GM18907 (cell line): ENCODE data around the gene PSMC5.
"Not testable (repeated sequence)": the region's sequence is repeated elsewhere in the genome, so short reads cannot be mapped to it uniquely, and the experiment has no call there.

Source experiments
- ATAC-seq: cut with Tn5 transposase; IDR thresholded peaks from one replicate; pipeline ENCODE4 v1.9.1; 2021; ENCODE audit warnings: mild to moderate bottlenecking, moderate library complexity; ENCODE audit not compliant: unreplicated experiment

PSMC5 gene

DNA sequence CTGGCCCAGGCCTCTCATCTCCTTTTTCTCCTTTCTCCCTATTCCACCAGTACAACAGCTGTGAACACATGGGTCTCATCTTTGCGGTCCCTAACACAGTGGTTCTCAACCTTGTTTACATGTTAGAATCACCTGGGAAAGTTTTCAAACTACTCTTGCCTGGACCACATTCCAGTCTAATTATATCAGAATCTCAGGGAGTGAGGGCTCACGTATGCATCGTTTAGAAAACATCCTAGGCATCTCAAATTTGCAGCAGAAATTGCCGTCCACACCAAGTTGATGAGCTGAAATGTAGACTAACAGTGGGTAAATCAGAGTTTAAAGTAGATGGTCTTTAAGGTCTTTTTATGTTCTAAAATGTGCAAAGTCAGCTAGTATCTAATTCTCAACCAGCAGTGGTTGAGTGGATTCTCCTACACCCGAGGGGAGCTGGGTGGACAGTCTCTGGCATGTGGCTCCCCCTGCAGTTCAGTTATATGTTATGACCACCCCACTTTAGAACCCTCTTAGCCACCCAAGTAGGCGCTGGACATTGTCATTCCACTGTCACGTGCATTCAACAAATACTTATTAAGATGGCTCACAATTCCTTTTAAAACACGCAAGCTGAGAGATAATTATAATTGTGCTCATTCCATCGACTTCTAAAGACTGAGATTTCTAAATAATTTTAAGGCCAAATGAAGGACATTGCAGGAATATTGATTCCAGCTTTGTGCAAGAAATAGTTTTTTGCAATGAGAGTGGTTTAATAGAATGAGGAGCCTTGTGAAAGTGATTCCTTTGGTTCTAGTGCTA is 42.5 kb downstream of the PSMC5 start:
- ATAC-seq = not testable (repeated sequence)

DNA sequence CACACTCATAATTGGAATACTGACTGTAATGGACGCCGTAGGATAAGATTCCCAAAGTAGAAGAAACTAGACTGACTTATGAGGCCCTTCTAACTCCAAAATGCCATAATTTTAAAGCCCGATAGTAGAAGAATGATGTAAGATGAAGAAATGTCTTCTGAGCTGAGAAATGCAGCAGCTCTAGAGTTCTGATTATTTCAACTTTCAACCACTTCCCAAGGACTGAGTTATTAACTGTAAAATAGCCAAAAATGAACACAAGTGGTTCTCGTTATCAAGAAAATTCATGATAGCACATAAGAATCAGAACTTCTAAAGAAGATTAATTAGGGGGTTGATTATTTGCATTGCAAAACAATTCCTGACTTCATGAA is 43.0 kb downstream of the PSMC5 start:
- not testable (repeated sequence) for ATAC-seq

DNA sequence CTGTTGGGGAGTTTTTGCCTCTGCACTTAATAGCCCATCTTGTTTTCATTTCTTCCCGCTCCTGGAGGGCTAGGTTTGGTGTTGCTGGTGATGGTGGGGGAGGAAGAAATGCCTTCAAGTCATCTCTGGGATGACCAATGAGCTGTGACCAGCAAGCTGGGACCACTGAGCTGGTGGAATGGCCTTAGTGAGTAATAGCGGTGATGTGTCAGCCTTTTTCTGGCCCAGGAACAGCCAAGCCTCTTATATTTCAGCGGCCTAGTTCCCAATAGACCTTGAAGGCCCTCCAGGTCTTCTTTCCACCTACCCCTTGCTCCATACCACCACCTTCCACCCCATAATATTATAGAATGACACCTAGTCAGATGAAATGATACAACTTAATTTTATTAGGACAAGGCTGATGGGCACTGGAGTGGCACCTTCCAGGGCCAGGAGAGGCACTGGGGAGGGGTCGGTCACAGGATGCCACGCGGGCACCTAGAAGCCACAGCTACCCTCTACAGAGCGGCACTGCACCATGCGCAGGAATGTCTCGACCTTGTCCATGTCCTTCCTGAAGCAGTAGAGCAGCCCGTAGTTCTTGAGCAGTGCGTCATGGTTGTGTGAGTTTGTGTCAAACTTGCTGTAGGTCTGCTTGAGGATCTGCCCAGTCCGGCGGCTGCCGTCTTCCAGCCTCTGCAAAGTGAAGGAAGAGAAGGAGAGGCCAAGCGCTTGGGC is 44.6 kb downstream of the PSMC5 start:
- ATAC-seq = not testable (repeated sequence)

DNA sequence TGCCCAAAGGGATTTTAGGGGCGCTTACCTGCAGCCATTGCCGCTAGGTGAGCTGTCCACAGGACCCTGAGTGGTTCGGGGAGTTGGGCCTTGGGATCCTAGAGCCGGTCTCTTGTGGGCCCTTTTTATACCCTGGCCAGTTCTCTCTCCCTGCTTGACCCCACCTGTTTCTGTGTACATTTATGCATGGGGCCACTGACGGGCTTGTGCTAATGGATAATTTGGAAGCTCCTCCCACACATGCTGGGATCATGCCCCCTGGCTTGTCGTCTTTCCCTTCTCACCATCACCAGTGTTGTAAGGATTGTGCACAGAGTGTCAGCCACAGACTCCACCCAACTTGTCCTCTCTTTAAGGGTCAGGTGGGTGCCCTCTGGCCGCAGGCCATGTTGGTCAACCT is 46.3 kb downstream of the PSMC5 start, which contains the start of gene CSH2:
TSS of gene CSH2 (minus strand) at position 101 of the 400 bp plus-strand sequence. CDS start at position 38, 63 bp downstream.
- not testable (repeated sequence) for ATAC-seq

DNA sequence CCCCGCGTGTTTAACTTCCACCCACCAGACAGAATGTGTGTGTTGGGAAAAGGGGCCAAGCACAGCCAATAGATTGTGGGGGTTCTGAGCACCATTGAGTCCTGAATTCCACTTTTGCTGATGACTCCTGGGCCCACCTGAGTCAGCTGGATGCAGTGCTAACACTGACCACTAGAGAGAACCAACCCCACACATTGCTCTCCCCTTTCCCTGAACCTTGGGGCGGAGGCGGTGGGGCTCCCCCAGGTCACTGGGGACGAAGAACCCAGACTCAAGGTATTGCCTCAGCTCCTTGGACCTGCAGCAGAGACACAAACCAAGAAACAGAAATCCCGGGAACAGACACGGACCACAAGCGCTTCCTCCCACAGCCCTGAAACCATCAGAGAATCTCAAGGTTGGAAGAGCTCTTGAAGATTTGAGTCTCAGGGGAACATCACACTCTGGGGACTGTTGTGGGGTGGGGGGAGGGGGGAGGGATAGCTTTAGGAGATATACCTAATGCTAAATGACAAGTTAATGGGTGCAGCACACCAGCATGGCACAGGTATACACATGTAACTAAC is 46.9 kb downstream of the PSMC5 start:
- not testable (repeated sequence) for ATAC-seq

DNA sequence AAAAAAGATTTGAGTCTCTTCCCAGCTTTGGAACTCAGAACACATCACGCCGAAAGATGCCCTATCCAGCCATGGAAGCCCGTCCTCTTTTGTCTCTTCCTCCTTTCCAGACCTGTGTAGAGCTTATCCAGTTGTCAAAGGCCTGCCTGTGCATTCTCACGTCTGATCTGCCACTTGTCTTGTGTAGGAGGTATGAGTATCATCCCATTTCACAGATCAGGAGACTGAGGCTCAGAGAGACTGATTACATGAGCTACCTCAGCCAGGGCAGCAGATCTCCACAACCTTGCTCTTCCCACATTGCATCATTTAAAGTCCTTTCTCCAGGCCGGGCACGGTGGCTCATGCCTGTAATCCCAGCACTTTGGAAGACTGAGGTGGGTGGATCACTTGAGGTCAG is 47.5 kb downstream of the PSMC5 start:
- ATAC-seq = not testable (repeated sequence)

DNA sequence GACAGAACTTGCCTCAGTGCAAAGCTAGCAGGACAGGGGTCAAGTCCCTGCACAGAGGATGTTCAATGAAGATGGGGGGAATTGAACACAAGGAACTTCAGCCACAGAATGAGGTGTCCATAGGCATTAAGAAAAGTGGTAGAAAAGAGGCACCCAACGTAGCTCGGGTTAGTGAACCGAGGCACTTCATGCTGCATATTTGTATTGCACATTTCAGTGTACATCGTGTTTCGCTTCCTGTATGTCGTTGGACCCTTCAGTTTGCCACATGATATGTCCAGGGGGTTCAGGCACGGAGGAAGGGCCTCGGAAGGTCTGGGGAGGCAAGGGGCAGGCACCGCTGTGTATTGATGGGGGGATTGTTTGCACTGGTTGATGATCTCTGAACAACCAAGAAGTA is 51.2 kb downstream of the PSMC5 start:
- not testable (repeated sequence) for ATAC-seq

DNA sequence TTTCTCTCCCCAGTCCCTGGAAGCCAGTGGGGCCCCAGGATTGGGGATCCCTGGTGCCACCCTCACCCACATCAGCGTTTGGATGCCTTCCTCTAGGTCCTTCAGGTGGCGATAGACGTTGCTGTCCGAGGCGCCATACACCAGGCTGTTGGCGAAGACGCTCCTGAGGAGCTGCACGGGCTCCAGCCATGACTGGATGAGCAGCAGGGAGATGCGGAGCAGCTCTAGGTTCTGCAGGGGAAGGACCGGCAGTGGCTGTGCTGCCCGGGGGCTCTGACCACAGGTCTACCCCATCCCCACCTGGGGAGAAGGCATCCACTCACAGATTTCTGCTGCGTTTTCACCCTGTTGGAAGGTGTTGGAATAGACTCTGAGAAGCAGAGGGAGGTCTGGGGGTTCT is 53.5 kb downstream of the PSMC5 start:
- no peak for ATAC-seq

DNA sequence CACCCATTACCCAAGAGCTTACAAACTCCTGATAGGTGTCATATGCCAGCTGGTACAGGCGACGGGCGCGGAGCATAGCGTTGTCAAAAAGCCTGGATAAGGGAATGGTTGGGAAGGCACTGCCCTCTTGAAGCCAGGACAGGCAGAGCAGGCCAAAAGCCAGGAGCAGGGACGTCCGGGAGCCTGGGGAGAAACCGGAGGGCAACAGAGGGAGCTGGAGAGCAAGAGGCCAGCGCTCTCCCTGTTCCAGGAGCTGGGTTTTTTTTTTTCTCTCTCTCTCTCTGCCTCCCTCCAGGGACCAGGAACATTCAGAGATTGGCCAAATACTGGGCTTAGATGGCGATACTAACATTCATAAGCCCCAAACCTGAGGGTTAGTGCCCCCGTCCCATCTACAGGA is 54.1 kb downstream of the PSMC5 start:
- ATAC-seq = not testable (repeated sequence)
